ENCODE measurements around the gene IRF2BP2. TPM values are rescaled to one million over a fixed set of nuclear protein-coding genes. Genes with fewer than 3 reads are reported as not detected.

Gene IRF2BP2
- total and polyA plus RNA-seq, 4 experiments from 2014 or later, result 23.9 to 164 (median 103) TPM

- no peak overlapping the region for H3K4me3 ChIP-seq (ENCODE audit: low read length in 2 of 2)
- H3K27ac ChIP-seq (ENCODE audit: low read depth, low read length), result no peak overlapping the region
- H3K9me3 ChIP-seq (ENCODE audit: control insufficient read depth in 1 of 2, low read length in 2 of 2), result no peaks in the 10 kb centered on the region
- H3K36me3 Mint-ChIP-seq, result no peaks in the 10 kb centered on the region
- ChIA-PET CTCF (ENCODE audit: partially characterized antibody) (interaction anchor here (1.6 kb wide), 1 partner anchor 10 kb away, joined by 4 read pairs; no protein-coding TSS in a partner anchor), POLR2A (ENCODE audit: partially characterized antibody) (interaction anchor here (0.6 kb wide), 1 partner anchor 19 kb away, joined by 3 read pairs; no protein-coding TSS in a partner anchor)
- DNase-seq, result no peak
- no peak overlapping the region for H3K4me3 Mint-ChIP-seq
- H3K27me3 ChIP-seq (ENCODE audit: insufficient read depth, low read length), result no peaks in the 10 kb centered on the region
- H3K36me3 ChIP-seq (ENCODE audit: insufficient read depth, low read length), result no peaks in the 10 kb centered on the region
- H3K4me1 Mint-ChIP-seq, result peaks cover 0 to 2% (median 0%) of the 10 kb centered on the region in 4 donors
- H3K27ac Mint-ChIP-seq, result no peak overlapping the region
- no peaks in the 10 kb centered on the region for H3K9me3 Mint-ChIP-seq
- intact Hi-C loops (cut with micrococcal nuclease), result no loop called here
- H3K27me3 Mint-ChIP-seq, result no peaks in the 10 kb centered on the region
- H3K4me1 ChIP-seq (ENCODE audit: insufficient read depth, low read length), result no peaks in the 10 kb centered on the region
Measured at GRCh38 chr1:234588386-234588785, 21.6 kb downstream of the IRF2BP2 start.

GRCh38 chr1:234586892-234587485 is 23.0 kb downstream of the IRF2BP2 start:
- no peaks in the 10 kb centered on the region for H3K27me3 ChIP-seq (ENCODE audit: insufficient read depth, low read length)
- H3K27ac ChIP-seq (ENCODE audit: low read depth, low read length), result no peak overlapping the region
- peaks cover 0 to 2% (median 0%) of the 10 kb centered on the region in 4 donors for H3K4me1 Mint-ChIP-seq
- intact Hi-C loops (cut with micrococcal nuclease), result no loop called here
- no peaks in the 10 kb centered on the region for H3K9me3 Mint-ChIP-seq
- no peak overlapping the region for H3K4me3 Mint-ChIP-seq
- H3K27ac Mint-ChIP-seq, result peak overlapping the region in 1 of 7 donors; percentile 33
- H3K4me3 ChIP-seq (ENCODE audit: low read length in 2 of 2), result no peak overlapping the region
- CTCF ChIA-PET (ENCODE audit: partially characterized antibody), result no interaction called here
- DNase-seq, result no peak
- no peaks in the 10 kb centered on the region for H3K27me3 Mint-ChIP-seq
- no peaks in the 10 kb centered on the region for H3K9me3 ChIP-seq (ENCODE audit: control insufficient read depth in 1 of 2, low read length in 2 of 2)
- H3K36me3 ChIP-seq (ENCODE audit: insufficient read depth, low read length), result no peaks in the 10 kb centered on the region
- POLR2A ChIA-PET (ENCODE audit: partially characterized antibody), result no interaction called here
- no peaks in the 10 kb centered on the region for H3K4me1 ChIP-seq (ENCODE audit: insufficient read depth, low read length)
- no peaks in the 10 kb centered on the region for H3K36me3 Mint-ChIP-seq

DNA sequence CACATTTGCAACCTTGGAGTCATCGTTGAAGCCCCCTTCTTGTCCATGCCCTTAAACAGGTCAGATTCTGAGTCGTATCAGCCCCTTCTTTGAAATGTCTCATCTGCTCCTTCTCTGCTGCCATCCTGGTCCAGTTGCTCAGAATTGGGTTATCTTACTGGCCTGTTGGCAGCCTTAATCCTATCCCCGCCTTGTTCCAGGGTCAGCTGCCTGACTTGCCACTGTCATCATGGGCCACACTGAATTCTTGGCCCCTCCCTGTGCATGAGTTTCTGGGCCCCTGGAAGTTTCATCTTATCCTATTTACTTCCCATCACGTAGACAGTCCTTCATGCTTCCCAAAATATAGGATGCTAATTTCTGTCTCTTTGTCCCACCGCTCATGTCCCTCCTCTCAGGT is 23.7 kb downstream of the IRF2BP2 start:
- intact Hi-C loops (cut with micrococcal nuclease), result no loop called here
- Mint-ChIP-seq H3K9me3 (no peaks in the 10 kb centered on the region), H3K27ac (peak overlapping the region in 2 of 7 donors; percentile 28 to 80), H3K4me3 (no peak overlapping the region), H3K36me3 (no peaks in the 10 kb centered on the region), H3K27me3 (no peaks in the 10 kb centered on the region), H3K4me1 (peaks cover 0 to 2% (median 0%) of the 10 kb centered on the region in 4 donors)
- Histone ChIP-seq H3K27ac (ENCODE audit: low read depth, low read length) (no peak overlapping the region), H3K4me1 (ENCODE audit: insufficient read depth, low read length) (no peaks in the 10 kb centered on the region), H3K4me3 (ENCODE audit: low read length in 2 of 2) (no peak overlapping the region), H3K36me3 (ENCODE audit: insufficient read depth, low read length) (no peaks in the 10 kb centered on the region), H3K27me3 (ENCODE audit: insufficient read depth, low read length) (no peaks in the 10 kb centered on the region), H3K9me3 (ENCODE audit: control insufficient read depth in 1 of 2, low read length in 2 of 2) (no peaks in the 10 kb centered on the region)
- ChIA-PET CTCF (ENCODE audit: partially characterized antibody) (no interaction called here), POLR2A (ENCODE audit: partially characterized antibody) (no interaction called here)
- no peak for DNase-seq

GRCh38 chr1:234585330-234586055 is 24.5 kb downstream of the IRF2BP2 start:
- intact Hi-C loops (cut with micrococcal nuclease), result no loop called here
- ChIA-PET CTCF (ENCODE audit: partially characterized antibody) (interaction anchor here (1.2 kb wide), 1 partner anchor 511 kb away, joined by 3 read pairs; no protein-coding TSS in a partner anchor), POLR2A (ENCODE audit: partially characterized antibody) (no interaction called here)
- Mint-ChIP-seq H3K9me3 (no peaks in the 10 kb centered on the region), H3K27ac (peak overlapping the region in 3 of 7 donors; percentile 28 to 48 (median 33)), H3K36me3 (no peaks in the 10 kb centered on the region), H3K4me1 (peaks cover 0 to 2% (median 0%) of the 10 kb centered on the region in 4 donors), H3K27me3 (no peaks in the 10 kb centered on the region), H3K4me3 (no peak overlapping the region)
- H3K4me1 ChIP-seq (ENCODE audit: insufficient read depth, low read length), result no peaks in the 10 kb centered on the region
- no peaks in the 10 kb centered on the region for H3K9me3 ChIP-seq (ENCODE audit: control insufficient read depth in 1 of 2, low read length in 2 of 2)
- H3K27ac ChIP-seq (ENCODE audit: low read depth, low read length), result no peak overlapping the region
- H3K4me3 ChIP-seq (ENCODE audit: low read length in 2 of 2), result no peak overlapping the region
- H3K27me3 ChIP-seq (ENCODE audit: insufficient read depth, low read length), result no peaks in the 10 kb centered on the region
- DNase-seq, result no peak
- no peaks in the 10 kb centered on the region for H3K36me3 ChIP-seq (ENCODE audit: insufficient read depth, low read length)

DNA sequence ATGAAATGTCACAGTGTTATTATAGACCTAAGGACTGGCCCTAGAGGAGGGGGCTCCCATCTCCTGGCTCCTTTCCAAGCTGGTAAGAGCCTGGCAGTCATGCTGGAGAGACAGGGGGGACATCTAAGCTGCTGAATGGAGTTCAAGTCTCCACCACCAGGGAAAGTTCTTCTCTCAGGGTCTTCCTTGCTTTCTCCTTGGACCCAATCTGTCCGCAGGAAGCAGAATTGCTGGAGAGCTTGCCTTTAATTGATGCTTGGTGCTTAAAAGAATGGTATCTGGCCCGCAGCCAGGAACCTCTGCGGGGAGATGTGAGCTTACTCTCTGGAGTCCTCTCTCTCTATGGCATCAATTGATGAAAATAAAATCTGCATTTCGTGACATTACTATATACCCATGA is 25.1 kb downstream of the IRF2BP2 start:
- Mint-ChIP-seq H3K36me3 (no peaks in the 10 kb centered on the region), H3K4me3 (no peak overlapping the region), H3K27ac (no peak overlapping the region), H3K9me3 (no peaks in the 10 kb centered on the region), H3K27me3 (no peaks in the 10 kb centered on the region), H3K4me1 (peaks cover 0 to 2% (median 0%) of the 10 kb centered on the region in 4 donors)
- intact Hi-C loops (cut with micrococcal nuclease), result no loop called here
- ChIA-PET CTCF (ENCODE audit: partially characterized antibody) (interaction anchor here (1.1 to 1.2 kb wide), 3 partner anchors 12 to 511 kb away, joined by 3 to 4 read pairs (median 3); no protein-coding TSS in a partner anchor), POLR2A (ENCODE audit: partially characterized antibody) (no interaction called here)
- Histone ChIP-seq H3K4me3 (ENCODE audit: low read length in 2 of 2) (no peak overlapping the region), H3K36me3 (ENCODE audit: insufficient read depth, low read length) (no peaks in the 10 kb centered on the region), H3K4me1 (ENCODE audit: insufficient read depth, low read length) (no peaks in the 10 kb centered on the region), H3K27me3 (ENCODE audit: insufficient read depth, low read length) (no peaks in the 10 kb centered on the region), H3K27ac (ENCODE audit: low read depth, low read length) (no peak overlapping the region), H3K9me3 (ENCODE audit: control insufficient read depth in 1 of 2, low read length in 2 of 2) (no peaks in the 10 kb centered on the region)
- DNase-seq, result no peak

GRCh38 chr1:234584420-234584805 is 25.6 kb downstream of the IRF2BP2 start:
- H3K4me3 ChIP-seq (ENCODE audit: low read length in 2 of 2), result no peak overlapping the region
- no peaks in the 10 kb centered on the region for H3K27me3 ChIP-seq (ENCODE audit: insufficient read depth, low read length)
- Mint-ChIP-seq H3K4me1 (peaks cover 0 to 2% (median 0%) of the 10 kb centered on the region in 4 donors), H3K4me3 (no peak overlapping the region), H3K9me3 (no peaks in the 10 kb centered on the region), H3K36me3 (no peaks in the 10 kb centered on the region), H3K27me3 (no peaks in the 10 kb centered on the region), H3K27ac (peak overlapping the region in 1 of 7 donors; percentile 24)
- no peaks in the 10 kb centered on the region for H3K9me3 ChIP-seq (ENCODE audit: control insufficient read depth in 1 of 2, low read length in 2 of 2)
- H3K4me1 ChIP-seq (ENCODE audit: insufficient read depth, low read length), result no peaks in the 10 kb centered on the region
- CTCF ChIA-PET (ENCODE audit: partially characterized antibody), result interaction anchor here (1.1 to 1.2 kb wide), 3 partner anchors 13 to 512 kb away, joined by 3 to 4 read pairs (median 3); no protein-coding TSS in a partner anchor
- H3K27ac ChIP-seq (ENCODE audit: low read depth, low read length), result no peak overlapping the region
- no peaks in the 10 kb centered on the region for H3K36me3 ChIP-seq (ENCODE audit: insufficient read depth, low read length)
- no peak for DNase-seq
- intact Hi-C loops (cut with micrococcal nuclease), result no loop called here
- POLR2A ChIA-PET (ENCODE audit: partially characterized antibody), result no interaction called here

GRCh38 chr1:234583755-234584419 is 26.1 kb downstream of the IRF2BP2 start:
- Histone ChIP-seq H3K4me1 (ENCODE audit: insufficient read depth, low read length) (no peaks in the 10 kb centered on the region), H3K9me3 (ENCODE audit: control insufficient read depth in 1 of 2, low read length in 2 of 2) (no peaks in the 10 kb centered on the region), H3K27me3 (ENCODE audit: insufficient read depth, low read length) (no peaks in the 10 kb centered on the region), H3K4me3 (ENCODE audit: low read length in 2 of 2) (no peak overlapping the region), H3K27ac (ENCODE audit: low read depth, low read length) (no peak overlapping the region), H3K36me3 (ENCODE audit: insufficient read depth, low read length) (no peaks in the 10 kb centered on the region)
- Mint-ChIP-seq H3K27ac (peak overlapping the region in 1 of 7 donors; percentile 24), H3K36me3 (no peaks in the 10 kb centered on the region), H3K9me3 (no peaks in the 10 kb centered on the region), H3K4me1 (peaks cover 0 to 2% (median 0%) of the 10 kb centered on the region in 4 donors), H3K4me3 (no peak overlapping the region), H3K27me3 (no peaks in the 10 kb centered on the region)
- ChIA-PET POLR2A (ENCODE audit: partially characterized antibody) (no interaction called here), CTCF (ENCODE audit: partially characterized antibody) (interaction anchor here (0.6 to 1.2 kb wide), 4 partner anchors 13 to 525 kb away, joined by 3 to 4 read pairs (median 3); no protein-coding TSS in a partner anchor)
- intact Hi-C loops (cut with micrococcal nuclease), result no loop called here
- DNase-seq, result no peak

Data from CD4-positive, alpha-beta memory T cell (primary cell).